Psoas muscle (tissue), 8 donors: ENCODE results near the gene RABEP1. TPM values are rescaled to one million over a fixed set of nuclear protein-coding genes. Genes with fewer than 3 reads are reported as not detected.
A peak's percentile ranks its signal among the peaks of the same experiment; 100 is the strongest.

Experiments used
- ATAC-seq, 4 donors: fragments of 200-7000 bp; cut with Tn5 transposase; one replicate each; pipeline ENCODE4 v1.9.1; 2020; ENCODE audit warnings: moderate library complexity in 3 of 4, mild to moderate bottlenecking in 2 of 4
- DNase-seq, 2 donors: peaks; one replicate each; pipeline ENCODE4 v3.0.0-alpha.2; 2020
- H3K27ac ChIP-seq: fragments of 200-600 bp; one replicate; pipeline ENCODE4 v1.8.0; 2022
- H3K27me3 ChIP-seq, 3 donors: fragments of 200-600 bp in 1 of 3; one replicate each; pipeline versions ENCODE4 v1.6.1 to v1.8.0; 2013 to 2022; ENCODE audit warnings: low read length in 2 of 3, mild to moderate bottlenecking in 2 of 3, moderate library complexity in 1 of 3; ENCODE audit not compliant: insufficient read depth in 3 of 3
- H3K36me3 ChIP-seq, 2 donors: fragments of 200-600 bp in 1 of 2; one replicate each; pipeline versions ENCODE4 v1.6.1 to v1.8.0; 2013 to 2022; ENCODE audit warnings: low read depth in 1 of 2, mild to moderate bottlenecking in 1 of 2, moderate library complexity in 1 of 2; ENCODE audit not compliant: insufficient read depth in 1 of 2
- H3K4me1 ChIP-seq: fragments of 200-600 bp; one replicate; pipeline ENCODE4 v1.8.0; 2022
- H3K4me3 ChIP-seq: fragments of 200-600 bp; one replicate; pipeline ENCODE4 v1.8.0; 2022; ENCODE audit warnings: mild to moderate bottlenecking
- H3K9me3 ChIP-seq: fragments of 200-600 bp; one replicate; pipeline ENCODE4 v1.8.0; 2022
- CTCF ChIP-seq: fragments of 200-600 bp; IDR thresholded peaks from one replicate; pipeline ENCODE4 v1.8.0; 2022; ENCODE audit warnings: antibody characterized with exemption
- WGBS, 3 donors: extraction: QIAGEN DNeasy Blood & Tissue Kit; methylation state at CpG; one replicate each; pipeline versions ENCODE4 v1.1.6 to v1.1.7; 2013; 5-methylcytosine and 5-hydroxymethylcytosine counted together
- intact Hi-C, 2 donors: fragments of 100-400 bp; cut with DNase I; formaldehyde crosslinking; loops; one replicate each; pipeline versions ENCODE4 v1.11.0 to v1.14.2; 2022
- polyA plus RNA-seq, 3 donors: library from polyadenylated mRNA; stranded (reverse); fragments of 200-250 nt; gene quantifications; one replicate each; pipeline ENCODE4 v1.2.3, GENCODE V29; 2013
- total RNA-seq, 4 donors: library from RNA; stranded (reverse); fragmentation: NEBNext Ultra II Directional in 2 of 4; extraction: Animal tissue kit (Norgen Biotek cat#: 25700) in 2 of 4; gene quantifications; one replicate each; pipeline versions ENCODE4 v1.2.1 to v1.2.4, GENCODE V29; 2021 to 2023
- donor health status: healthy with polysubstance abuse.
- donor health status: DM: no; HTN: no; CAD: no; lungs with moderate emphysema.
- donor health status: Bipolar disorder and iron deficiency.
- donor health status: healthy.
- donor health status: DM: yes; HTN: yes; CAD: no.
- donor health status: DM: no; HTN: no; CAD: no.
- donor health status: DM: no; HTN: no; CAD: no.
- donor health status: DM: yes; HTN: yes; CAD: no.

The RABEP1 gene
- total and polyA plus RNA-seq, 7 donors, result 33.4 to 106 (median 77.4) TPM

DNA sequence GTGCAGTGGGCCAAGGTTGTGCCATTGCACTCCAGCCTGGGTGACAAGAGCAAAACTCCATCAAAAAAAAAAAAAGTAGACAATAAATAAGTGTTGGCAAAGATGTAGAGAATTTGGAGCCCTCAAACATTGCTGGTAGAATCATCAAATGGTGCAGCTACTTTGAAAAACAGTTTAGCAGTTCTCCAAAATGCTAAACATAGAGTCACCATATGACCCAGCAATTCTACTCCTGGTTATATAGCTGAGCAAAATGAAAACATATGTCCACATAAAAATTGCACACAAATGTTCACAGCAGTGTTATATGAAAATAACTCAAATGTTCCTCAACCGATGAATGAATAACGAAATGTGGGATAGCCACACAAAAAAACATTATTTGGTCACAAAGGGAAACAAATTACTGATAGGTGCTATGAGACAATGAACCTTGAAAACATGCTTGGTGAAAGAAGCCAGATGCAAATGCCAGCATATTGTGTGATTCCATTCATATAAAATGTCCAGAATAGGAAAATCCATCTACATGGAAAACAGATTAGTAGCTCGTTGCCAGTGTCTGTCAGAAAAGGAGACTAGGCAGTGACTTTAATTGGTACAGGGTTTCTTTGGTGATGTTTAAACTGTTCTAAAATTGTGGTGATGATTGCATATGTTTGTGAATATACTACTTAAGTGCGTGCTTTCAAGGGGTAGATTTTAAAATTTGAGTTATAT, 12.7 kb upstream of the RABEP1 start:
- 77 to 83% (median 80%) methylated on average over 4 of the region's 4 CpGs for WGBS, 3 donors
- no peaks in the 10 kb centered on the region for H3K9me3 ChIP-seq
- no peak for DNase-seq
- H3K4me3 ChIP-seq, result no peak overlapping the region
- intact Hi-C loops, result no loop called here
- ATAC-seq, result no peak
- H3K36me3 ChIP-seq, result no peaks in the 10 kb centered on the region
- TF ChIP-seq CTCF, result no peak
- peaks cover 0 to 5% (median 0%) of the 10 kb centered on the region in 3 donors for H3K27me3 ChIP-seq
- no peak overlapping the region for H3K27ac ChIP-seq
- no peaks in the 10 kb centered on the region for H3K4me1 ChIP-seq

- no peak for DNase-seq
- no peaks in the 10 kb centered on the region for H3K9me3 ChIP-seq
- 77 to 85% (median 84%) methylated on average over 6 of the region's 6 CpGs for WGBS, 3 donors
- H3K4me1 ChIP-seq, result no peaks in the 10 kb centered on the region
- no peak overlapping the region for H3K27ac ChIP-seq
- H3K36me3 ChIP-seq, result no peaks in the 10 kb centered on the region
- no peak for TF ChIP-seq CTCF
- intact Hi-C loops, result no loop called here
- H3K4me3 ChIP-seq, result no peak overlapping the region
- peaks cover 0 to 5% (median 0%) of the 10 kb centered on the region in 3 donors for H3K27me3 ChIP-seq
- ATAC-seq, result no peak
These were observed 9.8 kb upstream of the RABEP1 start for GRCh38 chr17:5272322-5272721.

- Histone ChIP-seq H3K27me3 (no peaks in the 10 kb centered on the region), H3K4me1 (peaks cover 38% of the 10 kb centered on the region), H3K9me3 (no peaks in the 10 kb centered on the region), H3K27ac (peak overlapping the region; percentile 95), H3K4me3 (peak overlapping the region; percentile 91), H3K36me3 (no peaks in the 10 kb centered on the region)
- ATAC-seq (peak in 2 of 4 donors; percentile 25 to 42), DNase-seq (peak in 1 of 2 donors; percentile 35)
- intact Hi-C loops, result loop anchor here in 1 of 2 donors (5.0 kb wide), 1 partner anchor 90 kb away; no protein-coding TSS in a partner anchor
- no peak for TF ChIP-seq CTCF
- WGBS, 3 donors, result 2 to 3% (median 3%) methylated on average over 30 to 34 of the region's 34 CpGs
These were observed 646 bp downstream of the RABEP1 start for GRCh38 chr17:5282642-5283217.

- WGBS, 3 donors, result 13 to 33% (median 19%) methylated on average over 5 of the region's 5 CpGs
- Histone ChIP-seq H3K9me3 (no peaks in the 10 kb centered on the region), H3K27ac (peak overlapping the region; percentile 95), H3K27me3 (no peaks in the 10 kb centered on the region), H3K4me3 (peak overlapping the region; percentile 91), H3K4me1 (peaks cover 38% of the 10 kb centered on the region), H3K36me3 (no peaks in the 10 kb centered on the region)
- peak in 2 of 4 donors; percentile 36 to 57 for ATAC-seq
- no peak for DNase-seq
- intact Hi-C loops, result loop anchor here in 1 of 2 donors (5.0 kb wide), 1 partner anchor 89 kb away; no protein-coding TSS in a partner anchor
- no peak for TF ChIP-seq CTCF
These were observed 1.7 kb downstream of the RABEP1 start for GRCh38 chr17:5283571-5284315.
